Measurements from ENCODE around the gene MYF6. TPM values are rescaled to one million over a fixed set of nuclear protein-coding genes. Genes with fewer than 3 reads are reported as not detected.

Gene MYF6
- total RNA-seq, 4 donors from 2014 or later, result 0.19 TPM; not detected in 3

DNA sequence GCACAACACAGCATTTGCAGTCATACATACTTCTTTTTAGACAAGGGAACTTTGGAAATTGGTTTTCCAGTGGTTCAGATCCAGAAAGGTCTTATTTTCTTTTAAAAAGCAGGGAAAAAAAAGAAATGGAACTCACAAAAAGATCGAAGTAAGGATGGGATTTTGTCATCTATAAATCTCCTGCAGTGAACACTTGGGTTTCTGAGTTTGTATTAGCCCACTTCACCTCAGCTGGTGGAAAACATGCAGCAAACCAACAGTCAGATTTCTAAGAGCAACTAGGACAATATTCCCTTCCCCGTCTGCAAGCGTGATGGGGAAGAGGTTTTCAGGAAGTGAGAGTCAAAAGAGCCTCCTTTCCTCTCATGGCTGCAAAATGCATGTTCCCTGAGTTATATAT is 13.9 kb downstream of the MYF6 start:
- H3K27me3 ChIP-seq, result peaks cover 0 to 17% (median 0%) of the 10 kb centered on the region in 4 donors
- WGBS, 2 donors, result 63 to 83% methylated on average over 3 of the region's 3 CpGs
- H3K9me3 ChIP-seq, result no peaks in the 10 kb centered on the region
- no peak for DNase-seq
- TF ChIP-seq, protein P1, sequence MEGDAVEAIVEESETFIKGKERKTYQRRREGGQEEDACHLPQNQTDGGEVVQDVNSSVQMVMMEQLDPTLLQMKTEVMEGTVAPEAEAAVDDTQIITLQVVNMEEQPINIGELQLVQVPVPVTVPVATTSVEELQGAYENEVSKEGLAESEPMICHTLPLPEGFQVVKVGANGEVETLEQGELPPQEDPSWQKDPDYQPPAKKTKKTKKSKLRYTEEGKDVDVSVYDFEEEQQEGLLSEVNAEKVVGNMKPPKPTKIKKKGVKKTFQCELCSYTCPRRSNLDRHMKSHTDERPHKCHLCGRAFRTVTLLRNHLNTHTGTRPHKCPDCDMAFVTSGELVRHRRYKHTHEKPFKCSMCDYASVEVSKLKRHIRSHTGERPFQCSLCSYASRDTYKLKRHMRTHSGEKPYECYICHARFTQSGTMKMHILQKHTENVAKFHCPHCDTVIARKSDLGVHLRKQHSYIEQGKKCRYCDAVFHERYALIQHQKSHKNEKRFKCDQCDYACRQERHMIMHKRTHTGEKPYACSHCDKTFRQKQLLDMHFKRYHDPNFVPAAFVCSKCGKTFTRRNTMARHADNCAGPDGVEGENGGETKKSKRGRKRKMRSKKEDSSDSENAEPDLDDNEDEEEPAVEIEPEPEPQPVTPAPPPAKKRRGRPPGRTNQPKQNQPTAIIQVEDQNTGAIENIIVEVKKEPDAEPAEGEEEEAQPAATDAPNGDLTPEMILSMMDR (IDR thresholded peaks at IDR 0.05), result no peak
- no peak for TF ChIP-seq POLR2A (IDR thresholded peaks at IDR 0.05)
- intact Hi-C loops (cut with DNase I), result no loop called here
- H3K27ac ChIP-seq, result no peak overlapping the region
- no peaks in the 10 kb centered on the region for H3K36me3 ChIP-seq
- H3K4me3 ChIP-seq, result no peak overlapping the region
- H3K4me1 ChIP-seq, result no peaks in the 10 kb centered on the region

DNA sequence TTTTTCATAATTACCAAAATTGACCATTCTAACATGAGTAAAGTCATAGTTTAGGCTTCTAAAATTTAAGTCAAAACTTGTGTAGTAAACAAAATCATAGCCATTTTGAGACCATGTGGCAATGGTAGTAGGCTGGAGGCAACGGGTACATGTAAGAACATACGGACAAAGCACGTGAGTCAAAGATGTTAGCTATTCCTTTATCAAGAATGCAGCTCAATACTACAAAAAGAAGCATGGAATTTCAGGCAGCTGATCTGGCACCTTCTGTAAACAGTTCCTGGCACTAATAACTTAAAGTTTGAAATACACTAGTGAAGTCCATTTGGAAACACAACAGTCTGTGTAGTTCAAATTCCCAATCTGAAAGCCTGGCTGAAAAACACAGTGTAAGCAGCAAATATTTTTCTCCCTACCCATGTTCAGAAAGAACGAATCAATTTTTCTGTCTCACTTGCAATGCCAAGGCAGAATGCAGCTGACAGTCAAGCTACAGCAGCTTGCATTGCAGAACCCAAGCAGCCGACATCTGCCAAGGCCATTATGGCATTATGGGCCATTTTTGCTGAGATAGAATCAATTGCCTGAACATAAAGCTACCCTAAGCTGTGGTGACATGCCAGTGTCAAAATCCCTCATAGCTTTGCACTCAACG is 38.5 kb downstream of the MYF6 start:
- no peak overlapping the region for H3K27ac ChIP-seq
- DNase-seq, result no peak
- no peaks in the 10 kb centered on the region for H3K4me1 ChIP-seq
- H3K27me3 ChIP-seq, result no peaks in the 10 kb centered on the region
- WGBS, 2 donors, result 62 to 63% methylated on average over 6 of the region's 6 CpGs
- TF ChIP-seq, protein P1 (IDR thresholded peaks at IDR 0.05), result no peak
- TF ChIP-seq POLR2A (IDR thresholded peaks at IDR 0.05), result no peak
- H3K36me3 ChIP-seq, result no peaks in the 10 kb centered on the region
- H3K4me3 ChIP-seq, result no peak overlapping the region
- intact Hi-C loops (cut with DNase I), result no loop called here
- no peaks in the 10 kb centered on the region for H3K9me3 ChIP-seq

DNA sequence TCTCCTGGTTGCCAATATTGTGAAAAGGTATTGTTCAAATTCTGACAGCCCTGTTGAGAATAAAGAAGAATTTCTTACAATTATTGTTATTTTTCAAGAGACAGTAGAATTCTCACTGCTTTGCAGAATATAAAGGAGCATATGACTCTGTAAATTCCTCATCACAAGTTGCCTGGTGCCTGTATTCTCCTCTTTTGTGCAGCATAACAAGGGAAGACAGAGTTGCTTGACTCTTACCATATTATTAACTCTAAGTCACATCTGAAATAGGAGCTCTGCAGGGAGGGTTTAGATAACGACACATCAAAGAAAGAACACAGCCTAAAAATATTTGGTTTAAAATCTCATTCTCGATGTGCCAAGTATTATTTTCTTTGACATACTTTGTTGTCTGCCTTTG is 40.4 kb downstream of the MYF6 start:
- Histone ChIP-seq H3K4me3 (no peak overlapping the region), H3K9me3 (no peaks in the 10 kb centered on the region), H3K4me1 (no peaks in the 10 kb centered on the region), H3K36me3 (no peaks in the 10 kb centered on the region), H3K27me3 (no peaks in the 10 kb centered on the region), H3K27ac (no peak overlapping the region)
- no peak for DNase-seq
- 31 to 52% methylated on average over 2 of the region's 2 CpGs for WGBS, 2 donors
- TF ChIP-seq, protein P1 (IDR thresholded peaks at IDR 0.05), result no peak
- no peak for TF ChIP-seq POLR2A (IDR thresholded peaks at IDR 0.05)
- intact Hi-C loops (cut with DNase I), result no loop called here

DNA sequence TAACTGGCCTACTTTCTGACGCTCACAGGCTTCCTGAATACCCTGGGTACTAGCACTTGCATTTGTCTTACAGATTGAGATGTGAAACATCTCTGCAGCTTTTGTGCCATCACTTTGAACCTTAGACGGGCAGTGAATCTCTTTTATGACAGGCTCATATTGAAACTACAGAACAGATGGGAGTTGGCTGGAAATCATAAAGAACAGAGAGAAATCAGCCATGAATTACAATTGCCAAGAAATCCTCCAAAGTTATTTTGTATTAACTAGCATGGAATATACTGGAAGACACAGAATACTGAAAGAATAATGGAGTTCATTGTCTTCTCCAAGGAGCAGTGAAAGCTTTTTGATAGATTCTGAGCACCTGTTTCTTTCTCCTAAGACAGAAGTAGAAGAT is 42.0 kb downstream of the MYF6 start:
- WGBS, 2 donors, result 46 to 63% methylated on average over 2 of the region's 2 CpGs
- H3K27ac ChIP-seq, result no peak overlapping the region

DNA sequence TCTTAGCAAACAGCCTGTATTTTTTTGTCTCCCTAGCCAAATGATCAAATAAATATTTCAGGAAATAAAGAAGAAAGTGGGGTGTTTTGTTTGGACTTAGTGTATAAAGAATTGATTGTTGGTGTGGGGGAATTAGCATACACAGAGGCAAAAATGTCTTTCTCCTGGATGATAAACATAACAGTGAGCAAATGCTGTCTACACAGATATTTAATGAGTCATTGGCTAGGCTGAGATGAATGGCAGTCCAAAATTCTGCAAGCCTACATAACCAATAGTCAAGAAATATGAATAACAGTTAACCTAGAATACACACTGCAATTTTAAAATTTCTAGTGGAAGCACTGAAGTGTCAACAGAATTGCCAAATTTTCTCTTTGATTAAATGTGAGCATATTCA is 45.0 kb downstream of the MYF6 start:
- no peak overlapping the region for H3K4me3 ChIP-seq
- no peaks in the 10 kb centered on the region for H3K4me1 ChIP-seq
- no peak overlapping the region for H3K27ac ChIP-seq
- H3K9me3 ChIP-seq, result no peaks in the 10 kb centered on the region
- no peaks in the 10 kb centered on the region for H3K36me3 ChIP-seq
- no peaks in the 10 kb centered on the region for H3K27me3 ChIP-seq
- TF ChIP-seq, protein P1 (IDR thresholded peaks at IDR 0.05), result no peak
- DNase-seq, result no peak
- intact Hi-C loops (cut with DNase I), result no loop called here

More for the DNA sequence above, 42.0 kb downstream of the MYF6 start:
- Histone ChIP-seq H3K9me3 (no peaks in the 10 kb centered on the region), H3K36me3 (no peaks in the 10 kb centered on the region), H3K27me3 (no peaks in the 10 kb centered on the region), H3K4me3 (no peak overlapping the region), H3K4me1 (no peaks in the 10 kb centered on the region)
- no peak for TF ChIP-seq POLR2A (IDR thresholded peaks at IDR 0.05)
- TF ChIP-seq, protein P1 (IDR thresholded peaks at IDR 0.05), result no peak
- no peak for DNase-seq
- intact Hi-C loops (cut with DNase I), result no loop called here

Measured in esophagus squamous epithelium (tissue), 5 donors.